Activated CD4-positive, alpha-beta memory T cell treated with anti-CD3 and anti-CD28 coated beads, Interleukin-2, amount 10 ng/mL, durations not matched to agents 7 days and 5 days (primary cell): ENCODE results near the gene DGKH. TPM values are rescaled to one million over a fixed set of nuclear protein-coding genes. Genes with fewer than 3 reads are reported as not detected.
A peak's percentile ranks its signal among the peaks of the same experiment; 100 is the strongest.
"Not testable (repeated sequence)": the region's sequence is repeated elsewhere in the genome, so short reads cannot be mapped to it uniquely, and the experiment has no call there.

Experiments used
- CTCF ChIA-PET: fragments of 350-600 bp; sonication (Branson Sonifier 250); formaldehyde crosslinking; loops from one replicate; lab custom pipeline; 2021; ENCODE audit warnings: antibody characterized with exemption, inconsistent platforms; lab: Charles Lee
- POLR2A ChIA-PET: fragments of 350-600 bp; sonication (Branson Sonifier 250); formaldehyde crosslinking; loops from one replicate; lab custom pipeline; 2021; ENCODE audit warnings: antibody characterized with exemption; lab: Charles Lee
- DNase-seq: peaks from one replicate; pipeline ENCODE4 v3.0.0-alpha.2; 2020
- H3K27ac Mint-ChIP-seq: one replicate; pipeline ENCODE4 v1.8.0; 2021; ENCODE audit warnings: mild to moderate bottlenecking, mixed read lengths
- H3K27me3 Mint-ChIP-seq: one replicate; pipeline ENCODE4 v1.8.0; 2021; ENCODE audit warnings: mixed read lengths
- H3K36me3 Mint-ChIP-seq: one replicate; pipeline ENCODE4 v1.8.0; 2021; ENCODE audit warnings: low read depth, mixed read lengths
- H3K4me1 Mint-ChIP-seq: one replicate; pipeline ENCODE4 v1.8.0; 2021; ENCODE audit warnings: mixed read lengths
- H3K4me3 Mint-ChIP-seq: one replicate; pipeline ENCODE4 v1.8.0; 2021; ENCODE audit warnings: mild to moderate bottlenecking, mixed read lengths
- H3K9me3 Mint-ChIP-seq: one replicate; pipeline ENCODE4 v1.8.0; 2021; ENCODE audit warnings: mixed read lengths
- total RNA-seq, 2 experiments: library from RNA; stranded (reverse); gene quantifications; one replicate each; pipeline ENCODE4 v1.2.3, GENCODE V29; 2021

The DGKH gene
- total RNA-seq, 2 experiments from 2014 or later, result 20.4 to 21.1 TPM

GRCh38 chr13:42086582-42086981, 38.1 kb downstream of the DGKH start:
- H3K4me1 Mint-ChIP-seq, result peaks cover 5% of the 10 kb centered on the region
- no peak overlapping the region for H3K4me3 Mint-ChIP-seq
- H3K36me3 Mint-ChIP-seq, result peaks cover 35% of the 10 kb centered on the region
- ChIA-PET POLR2A (no interaction called here), CTCF (no interaction called here)
- H3K9me3 Mint-ChIP-seq, result peaks cover 2% of the 10 kb centered on the region
- H3K27me3 Mint-ChIP-seq, result no peaks in the 10 kb centered on the region
- no peak for DNase-seq
- no peak overlapping the region for H3K27ac Mint-ChIP-seq

DNA sequence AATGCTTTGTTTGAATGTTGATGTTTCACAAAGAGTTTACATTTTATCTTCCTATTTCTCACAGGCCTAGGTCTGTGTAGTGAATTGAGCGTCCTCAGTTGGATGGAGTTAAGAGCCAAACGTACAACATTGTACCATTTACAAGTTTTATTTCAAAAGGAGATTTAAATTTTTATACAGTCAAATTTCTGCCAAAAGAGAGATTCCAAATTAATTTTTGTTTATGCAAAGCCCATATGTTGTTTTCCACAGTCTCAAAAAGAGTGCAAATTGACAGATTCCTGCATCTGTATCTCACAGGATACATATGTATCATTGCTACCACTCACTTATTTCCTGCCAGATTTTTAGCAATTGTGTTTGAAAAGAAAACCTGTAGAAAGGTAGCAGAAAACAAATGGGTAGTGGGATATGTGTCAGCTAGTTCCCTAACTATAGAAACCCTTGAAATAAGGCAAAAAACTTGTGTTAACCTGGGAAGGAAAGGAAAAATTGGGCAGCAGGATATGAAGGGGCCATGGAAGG, 46.1 kb downstream of the DGKH start:
- ChIA-PET CTCF (no interaction called here), POLR2A (no interaction called here)
- Mint-ChIP-seq H3K27me3 (no peaks in the 10 kb centered on the region), H3K27ac (no peak overlapping the region), H3K9me3 (no peaks in the 10 kb centered on the region), H3K36me3 (peaks cover 10% of the 10 kb centered on the region), H3K4me3 (no peak overlapping the region), H3K4me1 (no peaks in the 10 kb centered on the region)
- no peak for DNase-seq

DNA sequence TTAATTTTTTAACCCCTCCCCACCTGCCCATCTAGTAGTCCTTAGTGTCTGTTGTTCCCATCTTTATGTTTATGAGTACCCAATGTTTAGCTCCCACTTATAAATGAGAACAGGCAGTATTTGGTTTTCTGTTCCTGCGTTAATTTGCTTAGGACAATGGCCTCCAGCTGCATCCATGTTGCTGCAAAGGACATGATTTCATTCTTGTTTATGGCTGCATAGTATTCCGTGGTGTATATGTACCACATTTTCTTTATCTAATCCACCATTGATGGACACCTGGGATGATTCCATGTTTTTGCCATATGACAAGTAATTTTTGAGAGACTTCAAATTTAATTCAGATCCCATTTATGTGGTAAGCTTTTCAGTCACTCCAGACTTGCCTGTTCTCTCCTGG, 47.8 kb downstream of the DGKH start:
- H3K27ac Mint-ChIP-seq, H3K36me3 Mint-ChIP-seq, H3K4me1 Mint-ChIP-seq, H3K27me3 Mint-ChIP-seq, CTCF ChIA-PET, DNase-seq, H3K4me3 Mint-ChIP-seq, H3K9me3 Mint-ChIP-seq, POLR2A ChIA-PET: not testable (repeated sequence)

- Mint-ChIP-seq H3K4me1 (peaks cover 16% of the 10 kb centered on the region), H3K9me3 (peaks cover 2% of the 10 kb centered on the region), H3K4me3 (no peak overlapping the region), H3K27ac (no peak overlapping the region), H3K36me3 (peaks cover 19% of the 10 kb centered on the region), H3K27me3 (no peaks in the 10 kb centered on the region)
- ChIA-PET CTCF (no interaction called here), POLR2A (no interaction called here)
- no peak for DNase-seq
These were observed 51.7 kb downstream of the DGKH start for GRCh38 chr13:42099962-42100675.

DNA sequence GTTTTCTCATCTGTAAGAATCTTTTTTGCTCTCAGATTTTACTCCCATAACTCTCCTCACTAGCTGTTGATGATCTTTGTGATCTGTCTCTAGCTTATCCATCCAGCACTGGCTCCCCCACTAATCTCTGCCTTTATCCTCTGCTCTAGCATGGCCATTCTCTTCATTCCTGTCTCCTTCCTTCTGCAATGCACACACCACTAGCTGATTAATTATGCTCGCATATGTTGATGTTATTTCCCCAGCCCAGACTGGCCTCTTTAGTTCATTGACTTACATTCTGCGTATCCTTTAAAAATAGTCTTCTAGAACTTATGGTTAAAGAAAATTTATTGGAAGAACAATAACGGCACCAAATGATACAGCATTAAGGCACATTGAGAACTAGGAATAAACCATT, 52.5 kb downstream of the DGKH start:
- Mint-ChIP-seq H3K4me3 (no peak overlapping the region), H3K9me3 (peaks cover 2% of the 10 kb centered on the region), H3K27me3 (no peaks in the 10 kb centered on the region), H3K4me1 (peaks cover 16% of the 10 kb centered on the region), H3K36me3 (peaks cover 19% of the 10 kb centered on the region), H3K27ac (no peak overlapping the region)
- DNase-seq, result no peak
- ChIA-PET POLR2A (no interaction called here), CTCF (no interaction called here)

- Mint-ChIP-seq H3K4me1 (peaks cover 16% of the 10 kb centered on the region), H3K9me3 (peaks cover 2% of the 10 kb centered on the region), H3K36me3 (peaks cover 18% of the 10 kb centered on the region), H3K4me3 (no peak overlapping the region), H3K27ac (peak overlapping the region; percentile 11), H3K27me3 (no peaks in the 10 kb centered on the region)
- no peak for DNase-seq
- ChIA-PET CTCF (no interaction called here), POLR2A (no interaction called here)
These were observed 53.6 kb downstream of the DGKH start for GRCh38 chr13:42101821-42102585.

GRCh38 chr13:42102961-42103865, 54.8 kb downstream of the DGKH start:
- CTCF ChIA-PET, result no interaction called here
- no peak overlapping the region for H3K4me3 Mint-ChIP-seq

DNA sequence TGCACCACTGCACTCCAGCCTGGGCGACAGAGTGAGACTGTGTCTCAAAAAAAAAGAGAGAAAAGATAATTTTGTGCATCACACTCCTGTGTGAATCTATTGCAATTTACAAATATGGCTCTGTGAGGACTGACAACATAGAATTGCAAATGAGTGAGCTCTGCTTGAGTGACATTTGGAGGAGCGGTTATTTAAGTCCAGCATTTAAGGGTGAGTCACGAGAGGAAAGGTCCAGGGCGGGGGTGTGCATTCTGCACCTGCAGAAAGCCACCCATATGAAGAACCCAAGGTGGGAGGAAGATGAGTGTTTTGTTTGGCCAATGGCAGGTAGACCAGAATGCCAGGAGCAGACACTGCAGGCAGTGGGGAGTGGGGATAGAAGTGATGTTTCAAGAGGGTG, 58.5 kb downstream of the DGKH start:
- Mint-ChIP-seq H3K27ac (no peak overlapping the region), H3K36me3 (peaks cover 11% of the 10 kb centered on the region), H3K4me3 (no peak overlapping the region), H3K27me3 (no peaks in the 10 kb centered on the region), H3K4me1 (peaks cover 8% of the 10 kb centered on the region), H3K9me3 (peaks cover 2% of the 10 kb centered on the region)
- CTCF ChIA-PET, result no interaction called here
- POLR2A ChIA-PET, result no interaction called here
- DNase-seq, result no peak

More at GRCh38 chr13:42102961-42103865, 54.8 kb downstream of the DGKH start:
- no peak for DNase-seq
- Mint-ChIP-seq H3K27ac (no peak overlapping the region), H3K4me1 (peaks cover 16% of the 10 kb centered on the region), H3K36me3 (peaks cover 15% of the 10 kb centered on the region), H3K9me3 (peaks cover 2% of the 10 kb centered on the region), H3K27me3 (no peaks in the 10 kb centered on the region)
- POLR2A ChIA-PET, result no interaction called here

- DNase-seq, result no peak
- Mint-ChIP-seq H3K36me3 (peaks cover 10% of the 10 kb centered on the region), H3K4me3 (no peak overlapping the region), H3K27me3 (no peaks in the 10 kb centered on the region), H3K27ac (no peak overlapping the region), H3K9me3 (peaks cover 2% of the 10 kb centered on the region), H3K4me1 (peaks cover 6% of the 10 kb centered on the region)
- POLR2A ChIA-PET, result no interaction called here
- CTCF ChIA-PET, result no interaction called here
These were observed 59.0 kb downstream of the DGKH start for GRCh38 chr13:42107421-42107820.

DNA sequence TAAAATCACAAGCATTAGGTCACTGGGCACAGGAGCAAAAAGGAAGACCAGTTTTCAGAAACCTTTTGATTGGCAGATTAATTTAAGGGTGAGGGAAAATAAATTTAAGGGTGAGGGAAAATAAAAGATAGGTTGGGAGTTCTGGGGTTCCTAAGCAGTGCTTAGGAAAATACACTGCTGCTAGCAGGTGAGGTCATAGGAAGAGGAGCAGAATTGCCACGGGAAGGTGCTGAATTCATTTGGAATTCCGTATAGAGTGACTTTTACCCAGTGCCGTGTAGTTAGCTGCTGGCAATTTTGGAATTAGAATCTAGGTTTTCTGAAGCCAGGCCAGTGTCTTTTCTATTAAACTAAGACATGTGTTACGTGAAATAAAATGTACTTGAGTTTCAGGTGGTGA, 59.8 kb downstream of the DGKH start:
- Mint-ChIP-seq H3K27ac (no peak overlapping the region), H3K9me3 (peaks cover 2% of the 10 kb centered on the region), H3K27me3 (no peaks in the 10 kb centered on the region), H3K4me1 (peaks cover 3% of the 10 kb centered on the region), H3K4me3 (no peak overlapping the region), H3K36me3 (peaks cover 4% of the 10 kb centered on the region)
- ChIA-PET POLR2A (no interaction called here), CTCF (interaction anchor here (5.8 kb wide), 1 partner anchor 441 kb away, joined by 65 read pairs; no protein-coding TSS in a partner anchor)
- no peak for DNase-seq

GRCh38 chr13:42109957-42110356, 61.5 kb downstream of the DGKH start:
- no peak for DNase-seq
- no peaks in the 10 kb centered on the region for H3K9me3 Mint-ChIP-seq
- POLR2A ChIA-PET, result no interaction called here
- peaks cover 3% of the 10 kb centered on the region for H3K4me1 Mint-ChIP-seq
- H3K27me3 Mint-ChIP-seq, result no peaks in the 10 kb centered on the region
- H3K4me3 Mint-ChIP-seq, result no peak overlapping the region
- H3K27ac Mint-ChIP-seq, result no peak overlapping the region
- CTCF ChIA-PET, result interaction anchor here (1.4 to 5.8 kb wide), 2 partner anchors 206 to 442 kb away, joined by 3 to 65 read pairs; no protein-coding TSS in a partner anchor
- no peaks in the 10 kb centered on the region for H3K36me3 Mint-ChIP-seq

DNA sequence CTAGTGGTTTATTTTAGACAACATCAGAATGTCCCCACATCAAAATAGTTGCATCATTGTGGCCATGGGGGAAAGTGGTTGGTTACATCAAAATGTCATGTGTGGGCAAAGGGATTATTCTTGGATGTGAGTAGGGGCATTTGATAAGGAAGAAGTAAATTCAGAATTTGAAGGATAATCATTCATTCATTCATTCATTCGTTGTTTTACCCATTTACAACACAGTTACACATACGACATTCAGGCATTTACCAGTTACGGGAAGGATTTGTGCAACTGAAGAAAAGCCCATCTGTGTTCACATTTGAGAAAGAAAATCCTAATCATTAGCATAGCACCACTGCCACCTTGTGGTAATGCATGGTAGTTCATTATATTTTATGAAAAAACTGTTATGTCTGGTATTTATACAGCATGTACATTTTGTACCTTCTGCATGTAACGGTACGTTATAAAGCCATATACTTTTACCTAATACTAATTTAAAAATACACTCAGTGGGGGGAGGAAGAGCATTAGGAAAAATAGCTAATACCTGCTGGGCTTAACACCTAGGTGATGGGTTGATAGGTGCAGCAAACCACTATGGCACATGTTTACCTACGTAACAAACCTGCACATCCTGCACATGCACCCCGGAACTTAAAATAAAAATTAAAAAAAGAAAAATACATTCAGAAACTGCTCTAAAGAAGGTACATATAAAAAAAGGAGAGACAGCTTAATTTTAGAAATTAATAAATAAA, 62.1 kb downstream of the DGKH start:
- POLR2A ChIA-PET, result no interaction called here
- CTCF ChIA-PET, result interaction anchor here (1.0 to 5.8 kb wide), 4 partner anchors 151 to 443 kb away, joined by 3 to 65 read pairs (median 3); no protein-coding TSS in a partner anchor
- DNase-seq, result peak; percentile 24
- Mint-ChIP-seq H3K9me3 (no peaks in the 10 kb centered on the region), H3K4me3 (no peak overlapping the region), H3K4me1 (peaks cover 3% of the 10 kb centered on the region), H3K27me3 (no peaks in the 10 kb centered on the region), H3K36me3 (no peaks in the 10 kb centered on the region), H3K27ac (no peak overlapping the region)
